Adrenal gland (tissue), 12 donors: Measurements from ENCODE around the gene CACNA1F. TPM values are rescaled to one million over a fixed set of nuclear protein-coding genes. Genes with fewer than 3 reads are reported as not detected.

Experiments
- DNase-seq, 7 donors: peaks; one replicate each; pipeline ENCODE4 v3.0.0-alpha.2; 2019 to 2020
- H3K27ac ChIP-seq, 5 donors: fragments of 200-600 bp; sonication (generic) in 4 of 5; 1 replicate in 3 of 5; 2 replicates in 2 of 5; pipeline versions ENCODE4 v1.5.1 to v1.8.0; 2016 to 2020; ENCODE audit warnings: mild to moderate bottlenecking in 1 of 5
- H3K27me3 ChIP-seq: fragments of 200-600 bp; 2 replicates; pipeline ENCODE4 v1.8.0; 2021
- H3K36me3 ChIP-seq, 2 donors: fragments of 200-600 bp; replicated peaks in 1 of 2; 1 replicate in 1 of 2; 2 replicates in 1 of 2; pipeline versions ENCODE4 v1.5.1 to v1.8.0; 2018 to 2022
- H3K4me1 ChIP-seq, 2 donors: fragments of 200-600 bp; replicated peaks in 1 of 2; 1 replicate in 1 of 2; 2 replicates in 1 of 2; pipeline versions ENCODE4 v1.5.1 to v1.8.0; 2018 to 2021
- H3K4me3 ChIP-seq, 4 donors: fragments of 200-600 bp; sonication (generic) in 3 of 4; one replicate each; pipeline ENCODE4 v1.5.1; 2016 to 2018
- H3K9me3 ChIP-seq, 3 donors: fragments of 200-600 bp; sonication (generic) in 1 of 3; replicated peaks in 1 of 3; 1 replicate in 2 of 3; 2 replicates in 1 of 3; pipeline versions ENCODE4 v1.5.1 to v1.8.0; 2016 to 2021
- CTCF ChIP-seq, 6 experiments: fragments of 450-650 bp in 4 of 6; fragments of 200-600 bp in 2 of 6; sonication (generic) in 1 of 6; IDR thresholded peaks; 1 replicate in 5 of 6; 2 replicates in 1 of 6; pipeline versions ENCODE4 v1.5.1 to v1.8.0; 2016 to 2021; ENCODE audit warnings: antibody characterized with exemption in 6 of 6, mild to moderate bottlenecking in 2 of 6, moderate library complexity in 1 of 6
- POLR2A ChIP-seq, 2 donors: fragments of 450-650 bp; IDR thresholded peaks; one replicate each; pipeline ENCODE4 v1.6.1; 2017; ENCODE audit warnings: antibody characterized with exemption in 2 of 2, mild to moderate bottlenecking in 2 of 2, moderate library complexity in 1 of 2
- WGBS, 4 donors: extraction: QIAGEN DNeasy Blood & Tissue Kit in 2 of 4; methylation state at CpG; one replicate each; pipeline versions ENCODE4 v1.1.5 to v1.1.7; 2013 to 2017; 5-methylcytosine and 5-hydroxymethylcytosine counted together
- intact Hi-C, 2 donors: fragments of 100-400 bp; cut with DNase I; formaldehyde crosslinking; loops; one replicate each; pipeline versions ENCODE4 v1.14.1 to v1.15.0; 2022 to 2023
- polyA plus RNA-seq, 3 donors: library from polyadenylated mRNA; stranded (reverse); fragments of 200-250 nt in 2 of 3; fragments of 350-450 nt in 1 of 3; fragmentation: Illumina TruSeq in 1 of 3; extraction: RNeasy Lipid Tissue Mini Kit (QIAGEN cat#74804) in 1 of 3; gene quantifications; one replicate each; pipeline ENCODE4 v1.2.3, GENCODE V29; 2013 to 2014
- total RNA-seq, 9 donors: library from RNA; depleted of rRNA in 4 of 9; stranded (reverse); fragments of >200 nt in 4 of 9; fragments of 120-200 nt in 1 of 9; fragmentation: NEBNext Ultra II Directional in 1 of 9; extraction: Animal tissue kit (Norgen Biotek cat#: 25700) in 1 of 9; gene quantifications; one replicate each; pipeline versions ENCODE4 v1.1.0 to v1.2.4, GENCODE V29; 2013 to 2023
- donor health status: healthy with polysubstance abuse.
- donor health status: Bipolar disorder and iron deficiency.
- donor health status: DM: yes; HTN: yes; CAD: no.
- donor health status: DM: no; HTN: no; CAD: no.
- donor health status: DM: no; HTN: no; CAD: no.
- donor health status: DM: yes; HTN: yes; CAD: no.

Gene CACNA1F
- total and polyA plus RNA-seq, 12 donors, result 0.13 to 0.24 (median 0.17) TPM; not detected in 7

GRCh38 chrX:49199906-49200771, 33.0 kb downstream of the CACNA1F start, which contains the start of gene SYP:
Gene SYP, minus strand, starts transcription at chrX:49200193. Its CDS starts 7 bp downstream, at chrX:49200186.
- TF ChIP-seq POLR2A (IDR thresholded peaks at IDR 0.05), result peak; percentile 77 to 89
- TF ChIP-seq CTCF (IDR thresholded peaks at IDR 0.05), result no peak
- Histone ChIP-seq H3K27me3 (no peaks in the 10 kb centered on the region), H3K4me3 (peak within 1 kb of the TSS in 1 of 4 donors; percentile 37), H3K36me3 (no peaks in the 10 kb centered on the region), H3K9me3 (no peaks in the 10 kb centered on the region), H3K4me1 (no peaks in the 10 kb centered on the region), H3K27ac (peak within 1 kb of the TSS in 3 of 5 donors; percentile 66 to 86 (median 83))
- peak; percentile 89 to 95 (median 92) for DNase-seq
- 0 to 53% (median 15%) methylated on average over 9 to 61 of the region's 61 CpGs for WGBS, 4 donors
- intact Hi-C loops, result loop anchor here in 1 of 2 donors (5.0 kb wide), 1 partner anchor 552 kb away; no protein-coding TSS in a partner anchor

- H3K9me3 ChIP-seq, result no peaks in the 10 kb centered on the region
- TF ChIP-seq CTCF (IDR thresholded peaks at IDR 0.05) (no peak), POLR2A (IDR thresholded peaks at IDR 0.05) (no peak)
- H3K36me3 ChIP-seq, result no peaks in the 10 kb centered on the region
- no peaks in the 10 kb centered on the region for H3K4me1 ChIP-seq
- WGBS, 4 donors, result 4 to 45% (median 17%) methylated on average over 11 of the region's 11 CpGs
- no peak for DNase-seq
- no peak overlapping the region for H3K27ac ChIP-seq
- no peak overlapping the region for H3K4me3 ChIP-seq
- intact Hi-C loops, result loop anchor here in 1 of 2 donors (5.0 kb wide), 1 partner anchor 553 kb away; no protein-coding TSS in a partner anchor
- no peaks in the 10 kb centered on the region for H3K27me3 ChIP-seq
These were observed 33.9 kb downstream of the CACNA1F start for GRCh38 chrX:49199315-49199595.

- TF ChIP-seq POLR2A (IDR thresholded peaks at IDR 0.05), result no peak
- TF ChIP-seq CTCF (IDR thresholded peaks at IDR 0.05), result no peak
- Histone ChIP-seq H3K27ac (peak overlapping the region in 1 of 5 donors; percentile 12), H3K36me3 (no peaks in the 10 kb centered on the region), H3K9me3 (no peaks in the 10 kb centered on the region), H3K4me3 (no peak overlapping the region), H3K27me3 (no peaks in the 10 kb centered on the region), H3K4me1 (no peaks in the 10 kb centered on the region)
- DNase-seq, result no peak
- intact Hi-C loops, result loop anchor here in 1 of 2 donors (5.0 kb wide), 1 partner anchor 554 kb away; no protein-coding TSS in a partner anchor
- WGBS, 4 donors, result 11 to 45% (median 30%) methylated on average over 10 to 12 of the region's 12 CpGs
These were observed 34.4 kb downstream of the CACNA1F start for GRCh38 chrX:49198540-49199314.

- H3K27ac ChIP-seq, result no peak overlapping the region
- intact Hi-C loops, result loop anchor here in 1 of 2 donors (5.0 kb wide), 1 partner anchor 555 kb away; no protein-coding TSS in a partner anchor
- DNase-seq, result no peak
- no peaks in the 10 kb centered on the region for H3K9me3 ChIP-seq
- no peak for TF ChIP-seq CTCF (IDR thresholded peaks at IDR 0.05)
- TF ChIP-seq POLR2A (IDR thresholded peaks at IDR 0.05), result no peak
- no peak overlapping the region for H3K4me3 ChIP-seq
- no peaks in the 10 kb centered on the region for H3K27me3 ChIP-seq
- no peaks in the 10 kb centered on the region for H3K4me1 ChIP-seq
- 48 to 76% (median 58%) methylated on average over 7 to 13 of the region's 13 CpGs for WGBS, 4 donors
- H3K36me3 ChIP-seq, result no peaks in the 10 kb centered on the region
These were observed 35.5 kb downstream of the CACNA1F start for GRCh38 chrX:49197543-49198087.
